NCI-H1417 treated with DMSO at 0.1 percent for 48 hours (cell line): ENCODE data around the gene CHRNA10.

Experiments used
- DNase-seq: peaks from one replicate; lab custom pipeline; 2025; lab: John Stamatoyannopoulos, UW

The CHRNA10 gene

DNA sequence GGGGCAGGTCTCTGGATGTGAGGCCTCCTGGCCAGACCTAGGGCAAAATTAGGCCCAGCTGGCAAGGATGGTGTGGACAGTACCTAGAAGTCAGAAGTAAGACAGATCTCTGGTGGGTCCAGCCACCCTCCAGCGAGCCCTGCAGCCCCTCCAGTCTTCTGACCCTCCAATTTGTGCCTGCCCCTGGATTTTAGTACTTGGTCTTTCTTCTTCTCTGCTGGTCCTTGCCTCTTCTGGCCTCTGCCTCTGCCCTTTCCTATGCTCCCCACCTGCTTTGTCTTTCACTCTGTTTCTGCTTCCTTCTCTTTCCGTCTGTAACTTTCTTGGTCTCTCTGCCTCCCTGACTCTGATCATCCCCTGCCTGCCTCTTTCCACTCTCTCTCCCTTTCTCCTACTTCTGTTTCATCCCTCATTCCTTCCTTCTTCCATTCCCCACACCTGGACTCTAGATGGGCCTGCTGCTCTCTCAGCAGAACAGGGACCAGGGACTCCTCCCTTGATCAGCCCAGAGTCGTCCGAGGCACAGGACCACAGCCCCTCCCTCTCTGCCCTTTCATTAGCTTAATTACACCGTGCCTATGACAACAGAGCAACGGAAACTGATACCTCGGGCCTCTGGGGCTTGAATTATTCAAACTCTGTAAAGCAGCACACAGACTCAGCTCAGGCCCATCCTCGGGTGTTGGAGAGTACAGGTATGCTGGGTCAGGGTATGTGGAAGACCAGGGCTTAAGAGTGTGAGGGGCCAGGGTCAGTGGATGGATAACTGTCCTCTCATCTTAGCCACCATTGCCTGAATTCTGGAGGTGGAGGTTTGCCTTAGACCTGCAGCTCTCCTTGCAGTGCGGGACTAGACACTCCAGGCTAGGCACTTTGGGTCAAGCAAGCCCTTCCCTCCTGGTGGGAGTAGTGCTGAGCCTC, at the start of gene CHRNA10:
Gene CHRNA10, minus strand, starts transcription at position 51 of the 921 bp plus-strand sequence. CDS start 72 bp downstream, outside the sequence.
- DNase-seq, result no peak

GRCh38 chr11:3712274-3712673, 41.1 kb upstream of the CHRNA10 start:
- DNase-seq, result no peak

GRCh38 chr11:3710485-3711259, 39.5 kb upstream of the CHRNA10 start:
- DNase-seq, result no peak

GRCh38 chr11:3709977-3710376, 38.8 kb upstream of the CHRNA10 start:
- DNase-seq, result no peak

DNA sequence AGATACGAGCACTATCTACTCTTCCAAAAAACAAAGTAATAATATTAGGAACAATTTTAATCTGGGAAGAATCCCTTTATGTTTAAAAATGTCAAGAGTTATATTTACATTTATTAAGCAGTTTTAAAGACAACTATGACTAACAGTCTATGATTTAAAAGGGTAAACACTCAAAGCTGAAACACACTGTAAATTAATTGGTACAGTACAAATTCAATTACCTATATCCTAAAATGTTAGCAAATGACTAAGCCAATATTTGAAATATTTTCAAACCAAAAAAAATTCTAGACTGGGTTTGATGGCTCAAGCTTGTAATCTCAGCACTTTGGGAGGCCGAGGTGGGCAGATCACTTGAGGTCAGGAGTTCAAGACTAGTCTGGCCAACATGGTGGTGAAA, 36.0 kb upstream of the CHRNA10 start:
- no peak for DNase-seq

GRCh38 chr11:3703383-3703782, 32.2 kb upstream of the CHRNA10 start:
- no peak for DNase-seq

- DNase-seq, result no peak
These were observed 29.7 kb upstream of the CHRNA10 start for GRCh38 chr11:3700910-3701309.

GRCh38 chr11:3700410-3700809, 29.2 kb upstream of the CHRNA10 start:
- DNase-seq, result no peak

DNA sequence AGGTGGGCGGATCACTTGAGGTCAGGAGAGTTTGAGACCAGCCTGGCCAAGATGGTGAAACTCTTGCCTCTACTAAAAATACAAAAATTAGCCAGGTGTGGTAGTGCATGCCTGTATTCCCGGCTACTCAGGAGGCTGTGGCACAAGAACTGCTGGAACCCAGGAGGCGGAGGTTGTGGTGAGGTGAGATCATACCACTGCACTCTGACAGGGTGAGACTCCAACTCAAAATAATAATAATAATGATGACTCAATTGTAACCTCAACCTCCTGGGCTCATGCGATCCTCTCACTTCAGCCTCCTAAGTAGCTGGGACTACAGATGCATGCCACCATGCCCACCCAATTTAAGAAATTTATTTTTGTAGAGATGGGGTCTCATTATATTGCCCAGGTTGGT, 15.6 kb upstream of the CHRNA10 start:
- no peak for DNase-seq

DNA sequence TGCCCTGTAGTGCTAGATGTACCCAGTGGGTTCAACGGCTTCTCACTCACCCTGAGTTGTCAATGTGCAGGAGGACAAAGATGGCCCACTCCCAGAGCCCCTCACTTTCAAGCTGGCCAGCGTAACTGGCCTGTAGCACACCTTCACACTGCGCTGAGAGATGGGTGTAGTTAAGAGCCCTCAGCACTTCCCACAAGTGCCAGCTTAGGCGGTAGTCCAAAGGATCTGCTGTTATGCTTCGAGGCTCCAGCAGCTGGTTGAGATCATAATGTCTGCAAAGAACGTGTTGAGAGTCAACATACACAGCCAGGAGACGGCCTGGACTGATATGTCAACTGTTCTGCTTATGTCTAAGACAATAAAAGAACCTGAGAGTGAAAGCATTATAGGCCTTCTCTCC, 14.7 kb upstream of the CHRNA10 start:
- DNase-seq, result no peak

DNA sequence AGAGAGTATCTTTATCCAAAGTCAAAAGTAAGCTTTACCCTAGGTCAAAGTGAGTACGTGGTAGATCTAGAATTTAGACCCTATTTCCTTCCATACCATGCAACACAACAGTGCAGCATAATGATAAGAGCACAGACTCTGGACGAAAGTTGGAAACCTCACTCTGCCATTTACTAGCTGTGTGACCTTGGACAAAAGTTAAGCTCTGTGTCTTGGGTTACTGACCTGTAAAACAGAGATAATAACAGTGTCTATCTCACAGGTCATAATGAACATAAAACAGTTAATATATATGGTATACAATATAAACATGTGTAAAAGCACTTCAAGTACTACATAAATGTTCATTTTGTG, 13.6 kb upstream of the CHRNA10 start:
- no peak for DNase-seq

DNA sequence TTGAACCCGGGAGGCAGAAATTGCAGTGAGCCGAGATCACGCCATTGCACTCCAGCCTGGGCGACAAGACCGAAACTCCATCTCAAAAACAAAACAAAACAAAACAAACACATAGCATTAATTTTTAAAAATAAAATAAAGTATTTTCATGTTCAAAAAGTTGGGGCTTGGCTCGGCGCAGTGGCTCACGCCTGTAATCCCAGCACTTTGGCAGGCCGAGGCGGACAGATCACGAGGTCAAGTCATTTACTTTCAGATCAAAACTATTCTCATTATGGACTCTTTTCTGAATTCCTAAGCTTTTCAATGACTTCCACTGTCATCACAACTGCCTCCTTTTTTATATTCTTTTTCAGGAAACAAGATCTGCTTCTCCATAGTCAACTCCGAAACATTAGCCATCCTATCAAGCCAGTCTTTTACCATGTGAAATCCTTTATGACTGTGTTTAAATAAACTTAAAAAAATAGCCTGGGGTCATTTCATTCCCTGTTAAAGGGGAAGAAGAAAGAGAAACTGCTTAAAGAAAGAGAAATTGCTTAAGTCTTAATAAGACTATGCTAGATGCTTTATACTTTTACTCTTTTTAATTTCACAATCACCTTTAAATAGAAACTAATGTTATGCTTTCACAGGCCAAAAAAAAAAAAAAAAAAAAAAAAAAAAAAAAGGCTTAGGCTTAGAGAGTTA, 13.1 kb upstream of the CHRNA10 start:
- DNase-seq, result no peak

- DNase-seq, result no peak
These were observed 11.9 kb upstream of the CHRNA10 start for GRCh38 chr11:3683039-3683438.

DNA sequence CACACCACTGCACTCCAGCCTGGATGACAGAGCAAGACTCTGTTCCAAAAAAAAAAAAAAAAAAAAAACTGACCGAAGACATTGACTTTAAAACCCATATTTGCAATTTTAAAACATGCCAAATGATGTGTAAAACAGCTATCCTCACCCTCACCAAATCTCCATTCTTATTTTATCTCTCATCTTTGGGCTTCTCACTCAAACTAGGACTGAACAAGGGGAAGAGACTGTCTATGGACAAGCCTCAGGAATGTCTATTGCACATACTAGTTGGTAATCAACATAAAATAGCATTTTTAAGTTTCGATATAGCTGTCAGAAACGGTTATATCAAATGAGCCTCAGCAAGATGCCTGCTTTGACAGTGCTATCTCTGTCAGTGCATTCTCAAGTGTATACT, 7.9 kb upstream of the CHRNA10 start:
- no peak for DNase-seq

GRCh38 chr11:3675971-3676370, 4.8 kb upstream of the CHRNA10 start:
- DNase-seq, result no peak

DNA sequence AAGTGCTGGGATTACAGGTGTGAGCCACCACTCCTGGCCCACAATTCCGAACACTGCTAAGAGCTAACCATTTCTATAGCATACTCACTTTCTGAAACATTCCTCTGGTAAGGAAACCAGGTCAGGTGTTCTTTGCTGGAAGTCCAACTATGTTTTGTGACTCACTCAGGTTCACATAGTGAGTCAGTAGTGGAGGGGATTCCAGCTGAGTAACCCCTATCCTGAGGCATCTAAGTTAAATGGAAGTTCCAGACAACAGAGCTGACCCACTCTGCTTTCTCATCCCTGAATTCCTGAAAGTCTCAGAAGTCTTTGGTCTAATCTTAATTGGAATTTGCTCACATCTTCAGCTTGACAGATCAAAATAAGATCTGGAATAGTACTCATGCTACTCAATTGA, 3.0 kb upstream of the CHRNA10 start:
- DNase-seq, result no peak

DNA sequence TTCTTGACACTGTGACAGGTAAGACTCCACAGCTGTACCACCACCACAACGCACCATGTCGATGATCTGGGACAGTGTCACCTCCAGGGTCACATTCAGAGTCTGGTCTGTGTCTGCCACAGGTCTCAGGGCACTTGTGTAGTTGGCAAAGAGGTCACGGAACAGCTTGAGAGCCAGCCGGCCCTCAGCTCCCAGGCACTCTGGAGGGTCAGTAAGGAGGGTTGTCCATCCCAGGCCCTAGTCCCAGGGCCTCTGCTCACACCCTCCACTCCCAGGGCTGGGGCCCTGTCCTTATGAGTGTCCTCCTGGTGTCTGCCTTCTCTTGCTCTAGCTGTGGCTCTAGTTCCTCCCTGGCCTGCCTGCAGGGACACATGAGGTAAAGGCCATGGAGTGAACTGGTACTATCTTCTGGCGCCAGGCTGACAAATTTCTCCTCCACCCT, 1.4 kb downstream of the CHRNA10 start:
- DNase-seq, result no peak

GRCh38 chr11:3669128-3669527, 2.1 kb downstream of the CHRNA10 start:
- DNase-seq, result no peak

DNA sequence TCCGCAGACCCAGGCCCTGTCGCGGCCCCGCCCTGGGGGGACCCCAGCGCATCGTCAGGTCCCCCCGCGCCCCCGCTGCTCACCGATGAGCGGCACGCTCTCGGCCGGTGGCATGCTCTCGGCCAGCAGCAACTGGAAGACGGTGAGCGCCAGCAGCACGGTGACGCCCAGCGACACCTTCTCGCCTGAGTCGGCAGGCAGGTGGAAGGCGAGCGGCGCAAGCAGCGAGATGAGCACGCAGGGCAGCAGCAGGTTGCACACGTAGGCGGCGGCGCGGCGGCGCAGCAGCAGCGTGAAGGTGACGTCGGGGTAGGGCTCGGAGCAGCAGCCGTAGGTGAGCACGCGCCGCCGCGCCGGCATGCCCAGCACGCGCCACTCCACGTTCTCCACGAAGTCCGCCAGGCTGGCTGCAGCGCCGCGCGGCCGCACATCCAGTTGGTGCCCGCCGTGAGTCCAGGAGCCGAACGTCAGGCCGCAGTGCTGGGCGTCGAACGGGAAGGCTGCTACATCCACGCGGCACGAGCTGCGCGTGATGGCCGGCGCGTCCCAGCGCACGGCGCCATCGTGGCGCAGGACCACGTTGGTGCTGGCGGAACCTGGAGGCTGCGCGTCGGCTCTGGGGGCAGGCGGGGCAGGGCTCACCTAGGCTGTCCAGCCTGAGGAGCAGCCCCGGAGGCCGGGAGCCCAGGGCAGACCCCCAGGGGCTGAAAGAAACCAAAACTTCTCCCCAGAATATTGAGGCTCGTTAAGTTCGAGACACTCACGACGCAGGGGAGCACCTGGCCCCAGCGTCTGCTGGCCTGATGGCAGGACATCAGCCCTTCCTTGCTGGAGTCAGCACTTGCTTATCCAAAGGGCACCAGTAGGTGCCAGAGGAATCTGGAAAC, 3.8 kb downstream of the CHRNA10 start:
- DNase-seq, result no peak

- no peak for DNase-seq
These were observed 5.1 kb downstream of the CHRNA10 start for GRCh38 chr11:3666023-3666530.

- DNase-seq, result no peak
These were observed 5.7 kb downstream of the CHRNA10 start for GRCh38 chr11:3665336-3666022.
